ENCODE data around the gene BUB1B.
"Not testable (repeated sequence)": the region's sequence is repeated elsewhere in the genome, so short reads cannot be mapped to it uniquely, and the experiment has no call there.

Gene BUB1B

GRCh38 chr15:40135846-40136450 is 24.9 kb upstream of the BUB1B start:
- not testable (repeated sequence) for DNase-seq (ENCODE audit: low read depth)

GRCh38 chr15:40136470-40137302 is 24.2 kb upstream of the BUB1B start:
- DNase-seq (ENCODE audit: low read depth) = no peak

GRCh38 chr15:40137303-40138200 is 23.3 kb upstream of the BUB1B start:
- no peak for DNase-seq (ENCODE audit: low read depth)

DNA sequence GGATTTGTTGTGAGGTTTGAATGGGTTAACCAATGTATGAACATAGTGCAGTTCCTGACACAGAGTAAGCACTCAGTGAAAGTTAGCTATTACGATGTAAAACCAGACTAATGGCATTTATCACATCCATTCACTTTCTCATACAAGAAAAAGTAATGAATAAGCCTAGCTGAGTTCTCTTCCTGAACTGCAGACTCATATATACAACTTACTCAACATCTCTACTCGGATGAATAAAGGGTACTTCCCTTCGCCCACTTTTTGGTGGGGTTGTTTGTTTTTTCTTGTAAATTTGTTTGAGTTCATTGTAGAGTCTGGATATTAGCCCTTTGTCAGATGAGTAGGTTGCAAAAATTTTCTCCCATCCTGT is 22.7 kb upstream of the BUB1B start:
- DNase-seq (ENCODE audit: low read depth) = not testable (repeated sequence)

DNA sequence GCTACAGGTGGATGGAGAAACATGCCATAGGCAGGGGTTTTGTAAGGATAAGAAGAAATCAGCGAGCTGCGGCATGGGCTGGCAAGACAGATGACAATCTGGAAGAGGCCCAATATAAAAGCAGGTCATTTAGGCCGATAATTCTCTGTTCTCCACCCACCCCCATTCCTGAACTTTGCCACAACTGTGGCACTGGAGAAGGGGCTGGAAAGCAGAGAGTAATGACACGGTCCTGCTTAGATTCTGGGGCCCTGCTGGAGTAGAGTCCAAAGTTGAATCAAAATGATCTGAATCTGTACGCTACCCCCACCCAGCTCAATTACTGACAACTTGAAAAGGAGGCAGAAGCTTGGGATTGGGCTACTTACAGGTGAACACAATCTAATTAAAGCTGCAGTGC is 18.4 kb upstream of the BUB1B start:
- no peak for DNase-seq (ENCODE audit: low read depth)

- DNase-seq (ENCODE audit: low read depth) = no peak
Observed at GRCh38 chr15:40146037-40146436, 14.8 kb upstream of the BUB1B start.

DNA sequence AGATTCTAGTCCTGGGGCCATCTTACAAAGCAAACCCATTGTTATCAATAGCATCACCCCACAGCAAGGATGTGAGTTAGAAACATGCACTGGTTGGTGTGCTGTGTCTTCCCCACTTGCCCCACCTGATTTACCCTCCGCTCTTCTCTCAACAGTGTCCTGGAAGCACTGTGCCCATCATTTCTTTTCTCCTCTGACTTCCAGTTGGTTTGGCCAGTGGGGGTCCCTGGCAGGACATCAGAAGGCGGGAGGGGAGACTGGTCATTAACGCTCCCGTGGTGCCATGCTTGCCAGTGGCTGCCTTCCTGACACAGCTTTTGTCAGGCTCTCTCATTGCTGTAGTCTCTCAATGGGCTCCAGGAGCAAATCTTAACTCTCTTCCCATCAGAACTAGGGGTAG is 11.5 kb upstream of the BUB1B start:
- no peak for DNase-seq (ENCODE audit: low read depth)

- DNase-seq (ENCODE audit: low read depth) = no peak
Observed at GRCh38 chr15:40150163-40150925, 10.5 kb upstream of the BUB1B start.

DNA sequence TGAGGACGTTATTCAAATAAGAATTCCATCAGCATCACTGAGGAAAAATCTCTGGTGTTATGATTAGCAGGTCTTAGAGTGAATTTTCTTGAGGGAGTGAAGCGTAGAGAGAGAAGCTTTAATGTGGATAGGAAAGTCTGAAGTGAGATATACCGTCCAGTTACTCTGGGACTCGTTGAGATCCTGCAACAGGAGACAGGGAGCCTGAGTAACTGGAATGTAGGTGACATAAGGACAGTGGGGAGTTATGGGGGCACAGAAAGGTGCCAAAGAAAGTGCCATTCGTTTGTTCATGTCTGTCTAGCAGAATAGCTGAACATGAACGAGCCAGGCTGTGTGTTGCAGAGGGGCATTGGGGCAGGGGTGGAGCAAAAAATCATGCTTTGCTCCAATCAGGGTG is 9.4 kb upstream of the BUB1B start:
- DNase-seq (ENCODE audit: low read depth) = no peak

GRCh38 chr15:40151991-40152390 is 8.9 kb upstream of the BUB1B start:
- DNase-seq (ENCODE audit: low read depth) = no peak

GRCh38 chr15:40154821-40155220 is 6.0 kb upstream of the BUB1B start:
- not testable (repeated sequence) for DNase-seq (ENCODE audit: low read depth)

DNA sequence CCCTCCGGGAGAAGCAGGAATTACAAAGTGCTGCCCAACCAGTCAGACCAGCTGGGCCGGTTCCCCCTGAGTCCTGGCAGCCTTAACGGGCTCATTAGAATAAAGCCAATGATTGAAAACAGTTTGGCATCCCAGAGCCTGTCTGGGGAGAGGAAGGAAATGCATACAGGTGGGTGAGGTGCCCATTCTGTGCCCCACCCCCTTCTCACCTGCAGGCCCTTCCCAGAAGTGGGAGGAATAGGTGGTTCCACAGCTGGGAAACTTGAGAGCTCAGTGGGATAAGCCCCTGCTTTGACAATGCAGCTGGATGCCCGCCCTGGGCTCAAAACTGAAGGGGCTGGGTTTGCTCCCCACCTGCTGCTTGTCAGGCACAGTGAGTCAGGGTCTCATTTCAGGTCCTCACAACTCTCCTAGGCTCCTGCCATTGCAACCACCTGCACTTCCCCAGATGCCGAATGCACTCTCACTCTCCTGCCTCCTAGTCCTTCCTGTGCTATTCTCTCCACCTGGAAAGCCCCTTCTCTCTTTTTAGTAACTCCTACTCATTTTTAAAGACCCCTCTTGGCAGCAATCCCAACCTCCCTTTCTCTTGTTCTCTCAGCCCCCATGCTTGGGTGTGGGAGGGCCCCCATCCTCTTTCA is 5.5 kb upstream of the BUB1B start:
- no peak for DNase-seq (ENCODE audit: low read depth)

DNA sequence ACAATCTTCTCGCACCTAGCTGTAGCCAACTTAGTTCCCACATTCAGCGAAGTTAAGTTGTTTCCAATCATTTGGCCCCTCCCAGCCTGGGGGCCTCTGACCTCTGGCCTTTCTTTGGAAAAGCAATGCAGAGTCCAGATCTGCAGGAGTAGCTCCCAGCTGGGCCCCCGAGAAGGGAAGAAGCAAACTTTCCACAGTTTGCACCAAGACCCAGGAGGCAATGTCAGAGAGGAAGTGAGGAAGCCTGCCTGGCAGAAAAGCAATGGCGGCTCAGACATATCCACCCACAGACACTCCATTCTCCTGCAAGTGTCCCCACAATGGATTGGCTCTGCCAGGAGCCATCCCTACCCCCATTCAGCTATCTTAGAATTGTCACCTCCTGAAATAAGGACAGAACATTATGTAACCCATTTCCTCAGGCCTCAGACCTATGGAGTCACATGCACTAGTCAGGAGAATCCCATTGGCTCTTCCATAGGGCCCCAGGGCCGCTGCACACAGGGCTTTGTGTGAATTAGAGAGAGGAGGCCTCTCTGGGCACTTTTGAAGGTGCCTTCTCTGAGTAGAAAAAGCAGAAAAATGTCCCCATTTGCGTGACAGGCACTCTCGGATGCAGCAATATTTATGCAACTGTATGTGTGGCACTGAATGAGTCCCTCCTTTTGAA is 3.0 kb upstream of the BUB1B start:
- DNase-seq (ENCODE audit: low read depth) = no peak

DNA sequence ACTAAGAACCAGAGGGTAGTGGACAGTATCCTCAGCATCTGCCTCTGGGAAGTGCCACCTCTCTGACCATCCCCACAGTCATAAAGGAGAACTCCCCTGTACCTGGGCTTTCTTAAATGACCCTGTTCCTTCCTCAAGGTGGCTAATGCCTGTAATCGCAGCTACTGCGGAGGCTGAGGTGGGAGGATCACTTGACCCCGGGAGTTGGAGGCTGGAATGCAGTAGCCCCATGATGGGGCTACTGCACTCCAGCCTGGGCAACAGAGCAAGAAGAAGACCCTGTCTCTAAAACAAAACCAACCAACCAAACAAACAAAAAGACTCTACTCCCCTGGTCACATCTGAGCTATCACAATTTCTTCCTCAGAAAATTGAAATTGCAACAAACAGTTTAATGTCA is 848 bp upstream of the BUB1B start:
- no peak for DNase-seq (ENCODE audit: low read depth)

GRCh38 chr15:40161693-40162391 is 973 bp downstream of the BUB1B start:
- no peak for DNase-seq (ENCODE audit: low read depth)

DNA sequence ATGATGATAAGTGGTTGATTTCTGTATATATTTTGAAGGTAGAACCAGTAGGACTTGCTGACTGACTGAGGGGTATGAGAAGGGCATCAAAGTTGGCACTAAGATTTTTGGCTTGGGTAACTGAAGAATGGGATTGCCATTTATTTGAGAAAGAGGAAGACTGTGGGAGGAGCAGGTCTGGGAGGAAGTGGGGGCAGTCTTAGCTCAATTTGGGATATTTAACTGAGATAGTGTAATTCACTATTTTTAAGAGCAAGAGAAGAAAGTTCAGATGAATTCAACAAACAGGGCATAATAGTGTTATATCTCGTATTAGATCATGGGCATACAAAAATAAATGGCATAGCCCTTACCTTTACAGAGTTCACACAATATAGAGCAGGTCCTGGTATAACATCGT is 1.7 kb downstream of the BUB1B start:
- DNase-seq (ENCODE audit: low read depth) = no peak

- DNase-seq (ENCODE audit: low read depth) = no peak
Observed at GRCh38 chr15:40163657-40164416, 3.0 kb downstream of the BUB1B start.

DNA sequence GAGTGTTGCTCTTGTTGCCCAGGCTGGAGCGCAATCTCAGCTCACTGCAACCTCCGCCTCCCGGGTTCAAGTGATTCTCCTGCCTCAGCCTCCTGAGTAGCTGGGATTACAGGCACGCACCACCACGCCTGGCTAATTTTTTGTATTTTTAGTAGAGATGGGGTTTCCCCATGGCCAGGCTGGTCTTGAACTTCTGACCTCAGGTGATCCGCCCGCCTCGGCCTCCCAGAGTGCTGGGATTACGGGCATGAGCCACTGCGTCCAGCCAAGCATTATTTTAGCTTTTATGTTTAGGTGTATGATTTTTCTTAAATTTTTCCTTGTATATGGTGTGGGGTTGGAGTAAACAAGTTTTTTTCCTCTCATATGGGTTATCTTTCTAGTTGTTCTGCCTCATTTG is 6.5 kb downstream of the BUB1B start:
- DNase-seq (ENCODE audit: low read depth) = not testable (repeated sequence)

DNA sequence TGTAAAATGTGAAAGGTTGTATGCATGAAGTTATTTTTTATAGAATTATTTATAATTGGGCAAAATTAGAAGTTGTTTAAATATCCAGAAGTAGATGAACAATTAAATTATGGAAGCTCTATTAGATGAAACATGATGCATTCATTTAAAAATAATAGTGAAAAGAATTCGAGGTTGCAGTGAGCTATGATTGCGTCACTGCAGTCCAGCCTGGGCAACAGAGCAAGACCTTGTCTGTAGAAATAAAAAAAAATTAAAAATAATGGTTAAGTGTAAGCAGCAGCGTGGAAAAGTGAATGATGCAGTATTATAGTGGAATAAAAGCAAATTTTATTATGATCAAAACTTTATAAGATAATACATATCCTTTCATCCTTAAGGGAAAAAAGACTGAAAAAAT is 14.3 kb downstream of the BUB1B start:
- DNase-seq (ENCODE audit: low read depth) = no peak
